DND-41 (cell line): Measurements from ENCODE around the gene DDX25.

ENCODE experiments used
- CTCF ChIP-seq: IDR thresholded peaks from 2 replicates; pipeline ENCODE4 v1.5.1; 2012; ENCODE audit warnings: borderline replicate concordance, low read length, moderate library complexity, mild to moderate bottlenecking; ENCODE audit not compliant: poor library complexity, severe bottlenecking; ENCODE audit errors: extremely low read depth
- EZH2 ChIP-seq: IDR thresholded peaks from 3 replicates; pipeline ENCODE4 v1.6.1; 2012; ENCODE audit warnings: borderline replicate concordance, low read depth, mild to moderate bottlenecking, moderate library complexity, low read length, inconsistent platforms; ENCODE audit not compliant: severe bottlenecking

GRCh38 chr11:125883375-125883774, 20.9 kb upstream of the DDX25 start:
- no peak for TF ChIP-seq EZH2
- no peak for TF ChIP-seq CTCF
